ENCODE data around the gene PLEKHB1. TPM values are rescaled to one million over a fixed set of nuclear protein-coding genes. Genes with fewer than 3 reads are reported as not detected.

PLEKHB1 gene, protein sequence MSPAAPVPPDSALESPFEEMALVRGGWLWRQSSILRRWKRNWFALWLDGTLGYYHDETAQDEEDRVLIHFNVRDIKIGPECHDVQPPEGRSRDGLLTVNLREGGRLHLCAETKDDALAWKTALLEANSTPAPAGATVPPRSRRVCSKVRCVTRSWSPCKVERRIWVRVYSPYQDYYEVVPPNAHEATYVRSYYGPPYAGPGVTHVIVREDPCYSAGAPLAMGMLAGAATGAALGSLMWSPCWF
- total RNA-seq: 10 to 100 TPM in 3 of 7 donors, 1 to 10 TPM in 4; 2.5 to 41.6 (median 8.3) TPM
- 1 to 10 TPM; 1.4 to 9.6 TPM for polyA plus RNA-seq
- long read RNA-seq, donor 1, transcript PLEKHB1-201 (7 exons, 2,016 nt): major isoform, 6 of 10 reads
- long read RNA-seq, donor 1, partial matches to known transcripts: 2 of 10 reads
- long read RNA-seq, donor 1, other reads (novel, unspliced or antisense): 1 of 10 reads
- long read RNA-seq, donor 2: 0 reads
- long read RNA-seq, donor 3, partial matches to known transcripts: 4 of 13 reads
- long read RNA-seq, donor 3, other reads (novel, unspliced or antisense): 5 of 13 reads

DNA sequence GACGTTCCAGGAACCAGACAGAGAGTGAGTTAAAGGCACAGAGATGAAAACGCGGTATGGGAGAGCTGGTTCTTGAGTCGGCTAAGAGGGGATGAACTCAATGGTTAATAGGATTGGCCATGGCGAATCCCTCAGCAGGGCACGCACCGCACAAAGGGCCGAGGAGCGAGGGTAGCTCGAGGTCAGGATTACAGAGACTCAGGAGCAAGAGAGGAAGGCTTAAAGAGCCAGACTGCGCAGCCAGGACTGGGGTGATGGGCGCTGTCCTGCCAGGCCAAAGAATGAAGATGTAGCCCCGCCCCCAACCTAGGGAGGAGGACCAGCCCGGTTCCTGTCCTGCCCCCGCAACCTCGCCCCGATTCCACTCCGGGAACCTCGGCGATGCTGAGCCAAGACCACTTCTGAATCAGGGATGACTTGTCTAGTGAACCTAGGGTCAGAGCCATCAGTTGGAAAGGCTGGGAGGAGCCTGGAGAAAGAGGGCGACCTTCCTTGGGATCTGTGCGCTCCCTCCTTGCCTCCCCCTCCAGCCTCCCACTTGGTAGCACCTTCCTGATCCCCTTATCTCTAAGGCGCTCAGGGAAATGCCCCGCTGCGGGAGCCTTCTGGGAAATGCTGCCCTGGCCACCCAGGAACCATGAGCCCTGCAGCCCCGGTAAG, at the start of gene PLEKHB1:
TSS of gene PLEKHB1 (plus strand) at position 610 of the 660 bp plus-strand sequence. CDS start at position 638, 28 bp downstream.
- no peaks in the 10 kb centered on the region for H3K36me3 ChIP-seq
- H3K27ac ChIP-seq: no peak within 1 kb of the TSS
- TF ChIP-seq, protein P1, sequence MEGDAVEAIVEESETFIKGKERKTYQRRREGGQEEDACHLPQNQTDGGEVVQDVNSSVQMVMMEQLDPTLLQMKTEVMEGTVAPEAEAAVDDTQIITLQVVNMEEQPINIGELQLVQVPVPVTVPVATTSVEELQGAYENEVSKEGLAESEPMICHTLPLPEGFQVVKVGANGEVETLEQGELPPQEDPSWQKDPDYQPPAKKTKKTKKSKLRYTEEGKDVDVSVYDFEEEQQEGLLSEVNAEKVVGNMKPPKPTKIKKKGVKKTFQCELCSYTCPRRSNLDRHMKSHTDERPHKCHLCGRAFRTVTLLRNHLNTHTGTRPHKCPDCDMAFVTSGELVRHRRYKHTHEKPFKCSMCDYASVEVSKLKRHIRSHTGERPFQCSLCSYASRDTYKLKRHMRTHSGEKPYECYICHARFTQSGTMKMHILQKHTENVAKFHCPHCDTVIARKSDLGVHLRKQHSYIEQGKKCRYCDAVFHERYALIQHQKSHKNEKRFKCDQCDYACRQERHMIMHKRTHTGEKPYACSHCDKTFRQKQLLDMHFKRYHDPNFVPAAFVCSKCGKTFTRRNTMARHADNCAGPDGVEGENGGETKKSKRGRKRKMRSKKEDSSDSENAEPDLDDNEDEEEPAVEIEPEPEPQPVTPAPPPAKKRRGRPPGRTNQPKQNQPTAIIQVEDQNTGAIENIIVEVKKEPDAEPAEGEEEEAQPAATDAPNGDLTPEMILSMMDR (IDR thresholded peaks at IDR 0.05): no peak
- TF ChIP-seq POLR2A (IDR thresholded peaks at IDR 0.05) (no peak), EP300 (IDR thresholded peaks at IDR 0.05) (no peak)
- H3K27me3 ChIP-seq: no peaks in the 10 kb centered on the region
- WGBS, 3 donors: 32 to 36% (median 35%) methylated on average over 26 of the region's 26 CpGs
- intact Hi-C loops (cut with DNase I): no loop called here
- peaks cover 2% of the 10 kb centered on the region for H3K4me1 ChIP-seq (ENCODE audit: insufficient read depth)
- peak in 1 of 5 donors; percentile 32 for DNase-seq
- no peaks in the 10 kb centered on the region for H3K9me3 ChIP-seq
- peak within 1 kb of the TSS; percentile 29 for H3K4me3 ChIP-seq

DNA sequence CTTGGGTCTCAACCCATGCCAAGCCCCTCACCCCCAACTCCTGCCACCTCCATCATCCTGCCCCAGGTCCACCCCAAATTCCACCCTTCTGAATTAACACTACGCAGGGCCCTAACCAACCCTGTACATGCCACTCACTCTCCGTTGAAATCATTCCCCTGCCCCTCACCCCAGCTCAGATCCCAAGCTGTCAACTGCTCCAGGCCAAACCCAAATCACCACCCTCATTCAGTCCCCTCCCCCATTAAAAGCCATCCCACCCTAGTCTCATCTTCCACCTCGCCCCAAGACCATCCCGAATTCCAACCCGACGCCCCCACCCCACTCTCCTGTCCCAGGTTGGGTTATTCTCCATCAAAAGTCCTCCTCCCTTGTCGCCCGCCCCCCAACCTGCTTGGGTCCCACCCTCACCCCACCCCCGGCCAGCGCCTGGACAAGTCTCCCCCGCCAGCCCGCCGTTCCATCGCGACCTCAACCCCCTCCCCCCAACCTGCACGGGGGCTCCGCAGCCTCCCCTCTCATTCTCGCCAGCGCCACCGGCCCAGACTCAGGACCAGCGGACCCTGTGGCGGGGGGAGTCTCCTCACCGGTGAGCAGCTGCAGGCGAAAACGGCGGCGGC, 48.9 kb upstream of the PLEKHB1 start:
- peak overlapping the region; percentile 74 for H3K4me3 ChIP-seq
- DNase-seq: no peak
- 2 to 3% (median 3%) methylated on average over 27 of the region's 27 CpGs for WGBS, 3 donors
- no peaks in the 10 kb centered on the region for H3K36me3 ChIP-seq
- H3K27me3 ChIP-seq: no peaks in the 10 kb centered on the region
- TF ChIP-seq, protein P1 (IDR thresholded peaks at IDR 0.05): no peak
- TF ChIP-seq POLR2A (IDR thresholded peaks at IDR 0.05) (no peak), EP300 (IDR thresholded peaks at IDR 0.05) (no peak)
- H3K27ac ChIP-seq: peak overlapping the region; percentile 18 to 85
- H3K9me3 ChIP-seq: no peaks in the 10 kb centered on the region
- intact Hi-C loops (cut with DNase I): no loop called here
- H3K4me1 ChIP-seq (ENCODE audit: insufficient read depth): peaks cover 13% of the 10 kb centered on the region

DNA sequence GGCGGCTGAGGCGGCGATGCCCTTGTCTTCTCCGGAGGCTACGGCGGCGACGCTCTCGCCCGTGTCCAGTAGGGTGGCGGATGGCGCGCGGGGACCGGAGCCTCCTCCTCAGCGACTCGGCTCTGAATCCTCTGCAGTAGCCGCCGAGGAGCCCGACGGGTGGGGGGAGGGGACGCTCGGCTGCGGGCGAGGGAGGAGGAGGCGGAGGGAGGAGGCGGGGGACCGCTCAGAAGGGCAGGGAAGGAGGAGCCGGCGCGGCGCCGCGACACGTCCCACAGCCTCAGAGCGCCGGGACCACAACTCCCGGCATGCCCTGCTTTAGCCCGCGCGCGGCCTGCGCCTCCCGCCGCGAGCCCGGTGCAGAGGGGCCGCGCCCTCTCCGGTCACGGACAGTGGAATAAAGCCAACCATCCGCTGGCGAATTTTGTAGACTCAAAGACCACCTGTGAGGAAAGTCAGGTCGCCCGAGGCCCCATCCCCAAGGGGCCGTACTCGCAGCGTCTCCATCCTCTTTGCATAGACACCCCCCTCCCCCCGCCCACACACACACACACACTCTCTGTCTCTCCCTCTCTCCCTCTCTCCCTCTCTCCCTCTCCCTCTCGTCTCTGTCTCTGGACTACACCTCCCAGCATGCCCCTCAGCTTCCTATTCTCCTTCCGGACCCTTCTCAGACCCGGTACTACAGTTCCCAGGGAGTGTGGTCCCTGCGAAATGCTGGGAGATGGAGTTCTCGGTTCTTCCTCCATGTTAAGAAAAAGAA, 48.2 kb upstream of the PLEKHB1 start, which contains the start of gene FAM168A:
TSS of gene FAM168A (minus strand) at position 157 of the 763 bp plus-strand sequence. CDS start 129,638 bp downstream, outside the sequence.
- intact Hi-C loops (cut with DNase I): no loop called here
- TF ChIP-seq, protein P1 (IDR thresholded peaks at IDR 0.05): peak in 2 of 3 donors; percentile 17 to 30
- no peak for TF ChIP-seq EP300 (IDR thresholded peaks at IDR 0.05)
- TF ChIP-seq POLR2A (IDR thresholded peaks at IDR 0.05): peak; percentile 23
- 0 to 1% (median 0%) methylated on average over 42 to 64 of the region's 64 CpGs for WGBS, 3 donors

More for the DNA sequence above, 48.2 kb upstream of the PLEKHB1 start, which contains the start of gene FAM168A:
- peaks cover 13% of the 10 kb centered on the region for H3K4me1 ChIP-seq (ENCODE audit: insufficient read depth)
- H3K27ac ChIP-seq: peak within 1 kb of the TSS; percentile 18 to 85
- peak within 1 kb of the TSS; percentile 74 for H3K4me3 ChIP-seq
- no peaks in the 10 kb centered on the region for H3K36me3 ChIP-seq
- H3K9me3 ChIP-seq: no peaks in the 10 kb centered on the region
- peak; percentile 93 to 96 (median 94) for DNase-seq
- H3K27me3 ChIP-seq: no peaks in the 10 kb centered on the region

All from ovary (tissue), 10 donors.